ENCODE measurements around the gene NLRC5. TPM values are rescaled to one million over a fixed set of nuclear protein-coding genes. Genes with fewer than 3 reads are reported as not detected.

Gene NLRC5
- total and polyA plus RNA-seq, 4 experiments from 2014 or later = 41.6 to 457 (median 284) TPM

GRCh38 chr16:57025941-57026777 is 36.8 kb downstream of the NLRC5 start:
- intact Hi-C loops (cut with micrococcal nuclease) = no loop called here
- CTCF ChIA-PET (ENCODE audit: partially characterized antibody) = interaction anchor here (2.4 kb wide), 1 partner anchor 11 kb away, joined by 15 read pairs; no protein-coding TSS in a partner anchor
- Histone ChIP-seq H3K9me3 (ENCODE audit: control insufficient read depth in 1 of 2, low read length in 2 of 2) (no peaks in the 10 kb centered on the region), H3K4me1 (ENCODE audit: insufficient read depth, low read length) (peaks cover 94% of the 10 kb centered on the region), H3K4me3 (ENCODE audit: low read length in 2 of 2) (no peak overlapping the region), H3K27ac (ENCODE audit: low read depth, low read length) (no peak overlapping the region), H3K27me3 (ENCODE audit: insufficient read depth, low read length) (no peaks in the 10 kb centered on the region), H3K36me3 (ENCODE audit: insufficient read depth, low read length) (peaks cover 42% of the 10 kb centered on the region)
- peak overlapping the region; percentile 36 to 85 (median 63) for H3K27ac Mint-ChIP-seq
- H3K27me3 Mint-ChIP-seq = no peaks in the 10 kb centered on the region
- POLR2A ChIA-PET (ENCODE audit: partially characterized antibody) = interaction anchor here (0.7 to 11.9 kb wide), 6 partner anchors 12 to 66 kb away, joined by 3 to 162 read pairs (median 10); partner anchors contain the start of gene NLRC5
- H3K4me3 Mint-ChIP-seq = no peak overlapping the region
- DNase-seq = no peak
- H3K4me1 Mint-ChIP-seq = peaks cover 56 to 97% (median 79%) of the 10 kb centered on the region in 4 donors
- H3K36me3 Mint-ChIP-seq = peaks cover 66 to 88% of the 10 kb centered on the region in 2 donors
- no peaks in the 10 kb centered on the region for H3K9me3 Mint-ChIP-seq

- Mint-ChIP-seq H3K27me3 (no peaks in the 10 kb centered on the region), H3K27ac (peak overlapping the region; percentile 44 to 89 (median 79)), H3K4me3 (no peak overlapping the region), H3K36me3 (peaks cover 66 to 88% of the 10 kb centered on the region in 2 donors), H3K9me3 (no peaks in the 10 kb centered on the region), H3K4me1 (peaks cover 51 to 97% (median 78%) of the 10 kb centered on the region in 4 donors)
- DNase-seq = no peak
- ChIA-PET CTCF (ENCODE audit: partially characterized antibody) (interaction anchor here (1.0 to 2.4 kb wide), 4 partner anchors 11 to 61 kb away, joined by 3 to 15 read pairs (median 6); no protein-coding TSS in a partner anchor), POLR2A (ENCODE audit: partially characterized antibody) (interaction anchor here (0.7 to 11.9 kb wide), 5 partner anchors 12 to 65 kb away, joined by 3 to 162 read pairs (median 3); partner anchors contain the start of gene NLRC5)
- H3K9me3 ChIP-seq (ENCODE audit: control insufficient read depth in 1 of 2, low read length in 2 of 2) = no peaks in the 10 kb centered on the region
- peaks cover 94% of the 10 kb centered on the region for H3K4me1 ChIP-seq (ENCODE audit: insufficient read depth, low read length)
- no peak overlapping the region for H3K27ac ChIP-seq (ENCODE audit: low read depth, low read length)
- H3K36me3 ChIP-seq (ENCODE audit: insufficient read depth, low read length) = peaks cover 42% of the 10 kb centered on the region
- no peaks in the 10 kb centered on the region for H3K27me3 ChIP-seq (ENCODE audit: insufficient read depth, low read length)
- H3K4me3 ChIP-seq (ENCODE audit: low read length in 2 of 2) = no peak overlapping the region
- intact Hi-C loops (cut with micrococcal nuclease) = no loop called here
Observed at GRCh38 chr16:57026778-57027062, 37.4 kb downstream of the NLRC5 start.

GRCh38 chr16:57027067-57027466 is 37.7 kb downstream of the NLRC5 start:
- Mint-ChIP-seq H3K27ac (peak overlapping the region; percentile 44 to 89 (median 79)), H3K36me3 (peaks cover 66 to 88% of the 10 kb centered on the region in 2 donors), H3K27me3 (no peaks in the 10 kb centered on the region), H3K9me3 (no peaks in the 10 kb centered on the region), H3K4me3 (peak overlapping the region in 3 of 8 donors; percentile 18 to 41 (median 21)), H3K4me1 (peaks cover 48 to 97% (median 76%) of the 10 kb centered on the region in 4 donors)
- H3K4me1 ChIP-seq (ENCODE audit: insufficient read depth, low read length) = peaks cover 94% of the 10 kb centered on the region
- H3K36me3 ChIP-seq (ENCODE audit: insufficient read depth, low read length) = peaks cover 42% of the 10 kb centered on the region
- POLR2A ChIA-PET (ENCODE audit: partially characterized antibody) = interaction anchor here (0.7 to 11.9 kb wide), 6 partner anchors 10 to 65 kb away, joined by 3 to 162 read pairs (median 4); partner anchors contain the start of gene NLRC5
- DNase-seq = no peak
- intact Hi-C loops (cut with micrococcal nuclease) = no loop called here
- CTCF ChIA-PET (ENCODE audit: partially characterized antibody) = interaction anchor here (1.0 to 2.4 kb wide), 7 partner anchors 10 to 63 kb away, joined by 3 to 15 read pairs (median 4); no protein-coding TSS in a partner anchor
- no peaks in the 10 kb centered on the region for H3K27me3 ChIP-seq (ENCODE audit: insufficient read depth, low read length)
- no peak overlapping the region for H3K27ac ChIP-seq (ENCODE audit: low read depth, low read length)
- H3K4me3 ChIP-seq (ENCODE audit: low read length in 2 of 2) = no peak overlapping the region
- H3K9me3 ChIP-seq (ENCODE audit: control insufficient read depth in 1 of 2, low read length in 2 of 2) = no peaks in the 10 kb centered on the region

GRCh38 chr16:57028086-57028485 is 38.7 kb downstream of the NLRC5 start:
- no peak overlapping the region for H3K4me3 ChIP-seq (ENCODE audit: low read length in 2 of 2)

GRCh38 chr16:57029161-57030160 is 40.1 kb downstream of the NLRC5 start:
- H3K27ac ChIP-seq (ENCODE audit: low read depth, low read length) = no peak overlapping the region
- H3K4me3 ChIP-seq (ENCODE audit: low read length in 2 of 2) = no peak overlapping the region
- POLR2A ChIA-PET (ENCODE audit: partially characterized antibody) = interaction anchor here (1.1 to 11.9 kb wide), 4 partner anchors 9 to 40 kb away, joined by 3 to 162 read pairs (median 21); partner anchors contain the start of gene NLRC5
- CTCF ChIA-PET (ENCODE audit: partially characterized antibody) = interaction anchor here (0.6 to 1.6 kb wide), 3 partner anchors 9 to 65 kb away, joined by 3 to 5 read pairs (median 3); no protein-coding TSS in a partner anchor
- Mint-ChIP-seq H3K36me3 (peaks cover 65 to 85% of the 10 kb centered on the region in 2 donors), H3K4me1 (peaks cover 31 to 91% (median 63%) of the 10 kb centered on the region in 4 donors), H3K27ac (peak overlapping the region; percentile 29 to 87 (median 78)), H3K9me3 (no peaks in the 10 kb centered on the region), H3K4me3 (peak overlapping the region in 1 of 8 donors; percentile 4), H3K27me3 (no peaks in the 10 kb centered on the region)
- H3K27me3 ChIP-seq (ENCODE audit: insufficient read depth, low read length) = no peaks in the 10 kb centered on the region
- no peaks in the 10 kb centered on the region for H3K9me3 ChIP-seq (ENCODE audit: control insufficient read depth in 1 of 2, low read length in 2 of 2)
- H3K4me1 ChIP-seq (ENCODE audit: insufficient read depth, low read length) = peaks cover 82% of the 10 kb centered on the region
- DNase-seq = no peak
- intact Hi-C loops (cut with micrococcal nuclease) = no loop called here
- peaks cover 52% of the 10 kb centered on the region for H3K36me3 ChIP-seq (ENCODE audit: insufficient read depth, low read length)

More at GRCh38 chr16:57028086-57028485, 38.7 kb downstream of the NLRC5 start:
- DNase-seq = no peak
- CTCF ChIA-PET (ENCODE audit: partially characterized antibody) = interaction anchor here (0.9 to 2.4 kb wide), 7 partner anchors 9 to 64 kb away, joined by 3 to 15 read pairs (median 4); no protein-coding TSS in a partner anchor
- H3K27ac ChIP-seq (ENCODE audit: low read depth, low read length) = peak overlapping the region; percentile 12
- Mint-ChIP-seq H3K4me3 (peak overlapping the region in 2 of 8 donors; percentile 21 to 47), H3K27me3 (no peaks in the 10 kb centered on the region), H3K36me3 (peaks cover 60 to 84% of the 10 kb centered on the region in 2 donors), H3K27ac (peak overlapping the region in 6 of 7 donors; percentile 57 to 84 (median 74)), H3K9me3 (no peaks in the 10 kb centered on the region), H3K4me1 (peaks cover 41 to 91% (median 69%) of the 10 kb centered on the region in 4 donors)
- H3K4me1 ChIP-seq (ENCODE audit: insufficient read depth, low read length) = peaks cover 84% of the 10 kb centered on the region
- H3K36me3 ChIP-seq (ENCODE audit: insufficient read depth, low read length) = peaks cover 39% of the 10 kb centered on the region
- no peaks in the 10 kb centered on the region for H3K27me3 ChIP-seq (ENCODE audit: insufficient read depth, low read length)
- POLR2A ChIA-PET (ENCODE audit: partially characterized antibody) = interaction anchor here (1.0 to 11.9 kb wide), 5 partner anchors 8 to 41 kb away, joined by 3 to 162 read pairs (median 8); partner anchors contain the start of gene NLRC5
- intact Hi-C loops (cut with micrococcal nuclease) = no loop called here
- no peaks in the 10 kb centered on the region for H3K9me3 ChIP-seq (ENCODE audit: control insufficient read depth in 1 of 2, low read length in 2 of 2)

GRCh38 chr16:57030346-57030902 is 41.1 kb downstream of the NLRC5 start:
- no peaks in the 10 kb centered on the region for H3K27me3 ChIP-seq (ENCODE audit: insufficient read depth, low read length)
- H3K4me3 ChIP-seq (ENCODE audit: low read length in 2 of 2) = no peak overlapping the region
- intact Hi-C loops (cut with micrococcal nuclease) = no loop called here
- POLR2A ChIA-PET (ENCODE audit: partially characterized antibody) = interaction anchor here (0.7 to 11.9 kb wide), 7 partner anchors 8 to 417 kb away, joined by 3 to 162 read pairs (median 4); partner anchors contain the start of genes CIAPIN1, COQ9 and NLRC5
- Mint-ChIP-seq H3K27me3 (no peaks in the 10 kb centered on the region), H3K4me1 (peaks cover 32 to 91% (median 65%) of the 10 kb centered on the region in 4 donors), H3K9me3 (peaks cover 0 to 2% (median 0%) of the 10 kb centered on the region in 8 donors), H3K27ac (peak overlapping the region in 6 of 7 donors; percentile 75 to 87 (median 80)), H3K36me3 (peaks cover 74 to 87% of the 10 kb centered on the region in 2 donors), H3K4me3 (peak overlapping the region in 1 of 8 donors; percentile 74)
- H3K27ac ChIP-seq (ENCODE audit: low read depth, low read length) = no peak overlapping the region
- H3K9me3 ChIP-seq (ENCODE audit: control insufficient read depth in 1 of 2, low read length in 2 of 2) = no peaks in the 10 kb centered on the region
- peaks cover 61% of the 10 kb centered on the region for H3K36me3 ChIP-seq (ENCODE audit: insufficient read depth, low read length)
- peaks cover 84% of the 10 kb centered on the region for H3K4me1 ChIP-seq (ENCODE audit: insufficient read depth, low read length)
- DNase-seq = no peak
- CTCF ChIA-PET (ENCODE audit: partially characterized antibody) = interaction anchor here (0.6 to 2.0 kb wide), 7 partner anchors 8 to 66 kb away, joined by 3 to 7 read pairs (median 3); no protein-coding TSS in a partner anchor

Data from CD4-positive, alpha-beta memory T cell (primary cell).